PC-3 (cell line): Measurements from ENCODE around the gene SLF2. TPM values are rescaled to one million over a fixed set of nuclear protein-coding genes. Genes with fewer than 3 reads are reported as not detected.

Source experiments
- ATAC-seq: fragments of 200-7000 bp; cut with Tn5 transposase; 2 replicates; pipeline ENCODE4 v1.9.1; 2020; ENCODE audit warnings: mild to moderate bottlenecking, moderate library complexity
- BruUV-seq: library from RNA; stranded (reverse); fragments of 400-500 nt; replicated peaks from 2 replicates; lab custom pipeline; 2021; lab: Mats Ljungman, UMichigan
- CTCF ChIA-PET: fragments of 300-600 bp; sonication (Branson Sonifier 250); formaldehyde crosslinking; loops from one replicate; lab custom pipeline; 2022; ENCODE audit warnings: antibody characterized with exemption; lab: Charles Lee
- POLR2A ChIA-PET: fragments of 300-600 bp; sonication (Branson Sonifier 250); formaldehyde crosslinking; loops from one replicate; lab custom pipeline; 2022; ENCODE audit warnings: antibody characterized with exemption; ENCODE audit not compliant: unreplicated experiment; lab: Charles Lee
- DNase-seq: peaks from one replicate; pipeline ENCODE4 v3.0.0-alpha.2; 2015
- H2AFZ ChIP-seq: fragments of 300-600 bp; sonication (generic); 2 replicates; pipeline ENCODE4 v1.6.0; 2016; ENCODE audit warnings: antibody characterized with exemption, low read length
- H3F3A ChIP-seq: fragments of 300-600 bp; sonication (generic); one replicate; pipeline ENCODE4 v1.6.0; 2017; ENCODE audit warnings: antibody characterized with exemption, low read length, control low read depth, mild to moderate bottlenecking; ENCODE audit not compliant: unreplicated experiment
- H3K27ac ChIP-seq: fragments of 300-600 bp; sonication (generic); 2 replicates; pipeline ENCODE4 v1.5.1; 2016; ENCODE audit warnings: mild to moderate bottlenecking, low read length
- H3K27me3 ChIP-seq: fragments of 300-600 bp; sonication (generic); 2 replicates; pipeline ENCODE4 v1.6.1; 2016; ENCODE audit warnings: low read length, mixed read lengths
- H3K36me3 ChIP-seq: fragments of 300-600 bp; sonication (generic); 2 replicates; pipeline ENCODE4 v1.6.1; 2016; ENCODE audit warnings: low read depth, mixed run types, low read length, mixed read lengths
- H3K4me1 ChIP-seq: fragments of 300-600 bp; sonication (generic); 2 replicates; pipeline ENCODE4 v1.5.1; 2016; ENCODE audit warnings: low read length; ENCODE audit not compliant: insufficient read depth
- H3K4me2 ChIP-seq: fragments of 300-600 bp; sonication (generic); 2 replicates; pipeline ENCODE4 v1.6.0; 2016; ENCODE audit warnings: low read length
- H3K4me3 ChIP-seq: fragments of 300-600 bp; sonication (generic); 2 replicates; pipeline ENCODE4 v1.5.1; 2016; ENCODE audit warnings: mild to moderate bottlenecking, low read length, mixed read lengths
- H3K79me2 ChIP-seq: fragments of 300-600 bp; sonication (generic); 2 replicates; pipeline ENCODE4 v1.6.1; 2017; ENCODE audit warnings: low read length, mixed read lengths
- H3K9ac ChIP-seq: fragments of 300-600 bp; sonication (generic); 2 replicates; pipeline ENCODE4 v1.6.0; 2016; ENCODE audit warnings: mild to moderate bottlenecking, low read length
- H3K9me2 ChIP-seq: fragments of 300-600 bp; sonication (generic); replicated peaks from 2 replicates; pipeline ENCODE4 v1.6.1; 2016; ENCODE audit warnings: mixed run types, low read length, mixed read lengths
- H3K9me3 ChIP-seq: fragments of 300-600 bp; sonication (generic); 2 replicates; pipeline ENCODE4 v1.6.1; 2016; ENCODE audit warnings: low read length, mixed read lengths
- H4K20me1 ChIP-seq: fragments of 300-600 bp; sonication (generic); 2 replicates; pipeline ENCODE4 v1.6.1; 2016; ENCODE audit warnings: low read length, mixed read lengths
- CTCF ChIP-seq: fragments of 300-600 bp; sonication (generic); conservative IDR thresholded peaks from 2 replicates; pipeline ENCODE4 v1.5.1; 2017; ENCODE audit warnings: antibody characterized with exemption, low read depth, mild to moderate bottlenecking, low read length
- EZH2 ChIP-seq: fragments of 300-600 bp; sonication (generic); IDR thresholded peaks from one replicate; pipeline ENCODE4 v1.6.1; 2017; ENCODE audit warnings: antibody characterized with exemption, mild to moderate bottlenecking, low read length; ENCODE audit not compliant: unreplicated experiment
- EZH2phosphoT487 ChIP-seq: fragments of 300-600 bp; sonication (generic); IDR thresholded peaks from 2 replicates; pipeline ENCODE4 v1.6.1; 2018; ENCODE audit warnings: mild to moderate bottlenecking, antibody characterized with exemption, low read length, borderline replicate concordance
- intact Hi-C: fragments of 100-400 bp; cut with micrococcal nuclease; formaldehyde crosslinking; loops from 2 replicates; pipeline ENCODE4 v1.9.0; 2023
- total RNA-seq: library from RNA; depleted of rRNA; stranded (reverse); fragments of >200 nt; gene quantifications from 2 replicates; pipeline ENCODE4 v1.2.3, GENCODE V29; 2014

SLF2 gene
- total RNA-seq, 1 experiment from 2014 or later, result 19.5 TPM

- H3F3A ChIP-seq, result no peaks in the 10 kb centered on the region
- no peaks in the 10 kb centered on the region for H3K36me3 ChIP-seq
- no peaks in the 10 kb centered on the region for H3K79me2 ChIP-seq
- no peaks in the 10 kb centered on the region for H4K20me1 ChIP-seq
- no peak for ATAC-seq
- no peak overlapping the region for H3K9ac ChIP-seq
- H3K4me2 ChIP-seq, result no peak overlapping the region
- no peaks in the 10 kb centered on the region for H3K9me3 ChIP-seq
- no peak for TF ChIP-seq CTCF
- intact Hi-C loops, result no loop called here
- peaks cover 19% of the 10 kb centered on the region for H3K4me1 ChIP-seq
- H3K4me3 ChIP-seq, result no peak overlapping the region
- no peaks in the 10 kb centered on the region for H3K27me3 ChIP-seq
- H2AFZ ChIP-seq, result no peak overlapping the region
- no peaks in the 10 kb centered on the region for H3K9me2 ChIP-seq
- no TSS peak for BruUV-seq
- DNase-seq, result no peak
- CTCF ChIA-PET, result no interaction called here
- POLR2A ChIA-PET, result no interaction called here
- no peak overlapping the region for H3K27ac ChIP-seq
Observed at GRCh38 chr10:100895346-100895745, 17.4 kb upstream of the SLF2 start.

GRCh38 chr10:100895896-100896295 lies 16.9 kb upstream of the SLF2 start:
- DNase-seq (no peak), ATAC-seq (no peak)
- ChIA-PET POLR2A (no interaction called here), CTCF (no interaction called here)
- Histone ChIP-seq H3K79me2 (no peaks in the 10 kb centered on the region), H3K27me3 (no peaks in the 10 kb centered on the region), H3K9me2 (no peaks in the 10 kb centered on the region), H3F3A (no peaks in the 10 kb centered on the region), H3K36me3 (no peaks in the 10 kb centered on the region), H3K4me1 (peaks cover 13% of the 10 kb centered on the region), H4K20me1 (no peaks in the 10 kb centered on the region), H3K9ac (no peak overlapping the region), H3K4me2 (no peak overlapping the region), H3K27ac (no peak overlapping the region), H3K4me3 (no peak overlapping the region), H3K9me3 (no peaks in the 10 kb centered on the region), H2AFZ (no peak overlapping the region)
- TF ChIP-seq CTCF (no peak), EZH2 (no peak), EZH2phosphoT487 (no peak)
- intact Hi-C loops, result no loop called here
- BruUV-seq, result no TSS peak

- H3K9me2 ChIP-seq, result no peaks in the 10 kb centered on the region
- ATAC-seq (no peak; the same call in 1 of the 2 replicates), DNase-seq (no peak)
- H3K27ac ChIP-seq, result no peak overlapping the region
- peaks cover 6% of the 10 kb centered on the region; the same call in 1 of the 2 replicates for H3K4me1 ChIP-seq
- intact Hi-C loops, result no loop called here
- H3K79me2 ChIP-seq, result no peaks in the 10 kb centered on the region
- H3K4me2 ChIP-seq, result no peak overlapping the region
- no peaks in the 10 kb centered on the region for H4K20me1 ChIP-seq
- no peak overlapping the region for H3K4me3 ChIP-seq
- no peak overlapping the region for H3K9ac ChIP-seq
- H3K27me3 ChIP-seq, result no peaks in the 10 kb centered on the region
- BruUV-seq, result no TSS peak
- H3K9me3 ChIP-seq, result no peaks in the 10 kb centered on the region
- no peak for TF ChIP-seq EZH2
- H3K36me3 ChIP-seq, result no peaks in the 10 kb centered on the region
- CTCF ChIA-PET, result no interaction called here
- no peaks in the 10 kb centered on the region for H3F3A ChIP-seq
- no peak overlapping the region for H2AFZ ChIP-seq
- POLR2A ChIA-PET, result no interaction called here
Observed at GRCh38 chr10:100896876-100897461, 15.8 kb upstream of the SLF2 start.
